Skeletal muscle tissue (tissue), 4 donors: Measurements from ENCODE around the gene ELF4. TPM values are rescaled to one million over a fixed set of nuclear protein-coding genes. Genes with fewer than 3 reads are reported as not detected.
"Not testable (repeated sequence)": the region's sequence is repeated elsewhere in the genome, so short reads cannot be mapped to it uniquely, and the experiment has no call there.

ENCODE experiments used
- H3K27ac ChIP-seq: one replicate; pipeline ENCODE4 v1.7.0; 2013; ENCODE audit warnings: mild to moderate bottlenecking, low read depth, low read length, inconsistent platforms
- H3K27me3 ChIP-seq, 3 donors: one replicate each; pipeline ENCODE4 v1.7.0; 2013; ENCODE audit warnings: low read length in 3 of 3; ENCODE audit not compliant: control insufficient read depth in 3 of 3, insufficient read depth in 3 of 3
- H3K36me3 ChIP-seq, 3 donors: one replicate each; pipeline ENCODE4 v1.7.0; 2013; ENCODE audit warnings: low read length in 3 of 3; ENCODE audit not compliant: control insufficient read depth in 3 of 3, insufficient read depth in 3 of 3
- H3K4me1 ChIP-seq, 3 donors: one replicate each; pipeline ENCODE4 v1.7.0; 2013; ENCODE audit warnings: low read length in 3 of 3, mild to moderate bottlenecking in 3 of 3; ENCODE audit not compliant: control insufficient read depth in 3 of 3, insufficient read depth in 3 of 3
- H3K4me3 ChIP-seq, 3 donors: one replicate each; pipeline ENCODE4 v1.7.0; 2013; ENCODE audit warnings: low read length in 3 of 3
- H3K9ac ChIP-seq, 3 donors: one replicate each; pipeline ENCODE4 v1.7.0; 2013; ENCODE audit warnings: low read length in 3 of 3, mild to moderate bottlenecking in 3 of 3, moderate library complexity in 2 of 3, low read depth in 1 of 3
- H3K9me3 ChIP-seq, 3 donors: one replicate each; pipeline ENCODE4 v1.7.0; 2013; ENCODE audit warnings: low read length in 3 of 3; ENCODE audit not compliant: control insufficient read depth in 3 of 3
- total RNA-seq: library from RNA; depleted of rRNA; stranded (reverse); fragments of >200 nt; gene quantifications from one replicate; pipeline ENCODE4 v1.2.3, GENCODE V29; 2014
- donor health status: Osteomylitis.

The ELF4 gene
- total RNA-seq, 1 donor from 2014 or later: 5.7 TPM

GRCh38 chrX:130115119-130115885, 5.0 kb upstream of the ELF4 start:
- H3K36me3 ChIP-seq, H3K9me3 ChIP-seq: not testable (repeated sequence)

GRCh38 chrX:130114141-130114588, 3.9 kb upstream of the ELF4 start:
- no peak overlapping the region for H3K4me3 ChIP-seq
- H3K9me3 ChIP-seq: no peaks in the 10 kb centered on the region
- peaks cover 0 to 14% (median 5%) of the 10 kb centered on the region in 3 donors for H3K4me1 ChIP-seq
- H3K27me3 ChIP-seq: peaks cover 0 to 8% (median 3%) of the 10 kb centered on the region in 3 donors
- no peak overlapping the region for H3K9ac ChIP-seq
- no peak overlapping the region for H3K27ac ChIP-seq
- H3K36me3 ChIP-seq: no peaks in the 10 kb centered on the region

More at GRCh38 chrX:130115119-130115885, 5.0 kb upstream of the ELF4 start:
- H3K9ac ChIP-seq, H3K4me3 ChIP-seq, H3K27me3 ChIP-seq, H3K4me1 ChIP-seq, H3K27ac ChIP-seq: not testable (repeated sequence)

- Histone ChIP-seq H3K9ac (peak overlapping the region in 1 of 3 donors; percentile 32), H3K4me3 (peak overlapping the region in 1 of 3 donors; percentile 22), H3K4me1 (peaks cover 0 to 8% (median 4%) of the 10 kb centered on the region in 3 donors), H3K36me3 (no peaks in the 10 kb centered on the region), H3K27me3 (peaks cover 0 to 14% (median 8%) of the 10 kb centered on the region in 3 donors), H3K9me3 (no peaks in the 10 kb centered on the region), H3K27ac (no peak overlapping the region)
These were observed 1.2 kb upstream of the ELF4 start for GRCh38 chrX:130111220-130112154.

- H3K9ac ChIP-seq: peak overlapping the region; percentile 43 to 65 (median 64)
- H3K27me3 ChIP-seq: peaks cover 0 to 16% (median 8%) of the 10 kb centered on the region in 3 donors
- peak overlapping the region; percentile 79 for H3K27ac ChIP-seq
- peak overlapping the region; percentile 51 to 60 (median 51) for H3K4me3 ChIP-seq
- no peaks in the 10 kb centered on the region for H3K36me3 ChIP-seq
- H3K9me3 ChIP-seq: no peaks in the 10 kb centered on the region
- peaks cover 0 to 14% (median 4%) of the 10 kb centered on the region in 3 donors for H3K4me1 ChIP-seq
These were observed 593 bp downstream of the ELF4 start for GRCh38 chrX:130109429-130110378.

DNA sequence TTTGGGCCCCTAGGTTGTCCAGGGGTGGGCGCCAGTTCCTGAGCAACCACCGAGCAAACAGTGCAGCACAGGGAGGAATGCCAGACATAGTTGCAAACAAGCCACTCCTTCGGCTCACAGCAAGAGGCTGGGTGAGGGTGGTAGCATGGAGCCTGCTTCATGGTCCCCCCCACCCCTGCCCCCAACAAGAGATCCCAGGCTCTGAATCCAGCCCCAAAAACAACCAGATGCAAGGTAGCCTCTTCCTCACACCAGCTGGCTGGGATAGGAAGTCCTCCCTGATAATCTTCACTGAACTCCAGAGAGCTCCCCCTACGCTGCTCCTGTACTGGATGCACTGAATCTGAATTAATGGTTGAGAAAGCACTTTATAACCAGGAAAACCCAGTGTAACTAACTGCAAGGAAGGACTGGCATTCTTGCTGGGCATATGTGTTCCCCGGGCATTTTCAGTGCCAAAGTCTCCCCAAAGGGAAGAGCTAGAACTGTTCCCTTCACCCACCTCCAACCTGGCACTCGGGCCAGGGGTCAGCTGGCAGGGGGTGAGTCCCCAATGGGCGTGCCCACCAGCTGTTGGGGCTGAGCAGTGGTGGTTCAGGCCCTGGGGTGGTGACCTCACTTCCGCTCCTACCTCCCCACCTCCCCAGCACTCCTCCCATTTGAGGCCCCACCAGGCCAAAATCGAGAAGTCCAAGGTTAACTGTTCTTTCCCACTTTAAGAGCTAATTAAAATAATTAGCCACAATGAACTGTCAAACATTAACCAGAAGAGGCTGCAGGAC, 1.5 kb downstream of the ELF4 start:
- Histone ChIP-seq H3K36me3 (no peaks in the 10 kb centered on the region), H3K4me3 (peak overlapping the region; percentile 51 to 60 (median 51)), H3K4me1 (peaks cover 0 to 14% (median 4%) of the 10 kb centered on the region in 3 donors), H3K9ac (peak overlapping the region; percentile 43 to 65 (median 64)), H3K27ac (peak overlapping the region; percentile 79), H3K9me3 (no peaks in the 10 kb centered on the region), H3K27me3 (peaks cover 0 to 13% (median 8%) of the 10 kb centered on the region in 3 donors)

DNA sequence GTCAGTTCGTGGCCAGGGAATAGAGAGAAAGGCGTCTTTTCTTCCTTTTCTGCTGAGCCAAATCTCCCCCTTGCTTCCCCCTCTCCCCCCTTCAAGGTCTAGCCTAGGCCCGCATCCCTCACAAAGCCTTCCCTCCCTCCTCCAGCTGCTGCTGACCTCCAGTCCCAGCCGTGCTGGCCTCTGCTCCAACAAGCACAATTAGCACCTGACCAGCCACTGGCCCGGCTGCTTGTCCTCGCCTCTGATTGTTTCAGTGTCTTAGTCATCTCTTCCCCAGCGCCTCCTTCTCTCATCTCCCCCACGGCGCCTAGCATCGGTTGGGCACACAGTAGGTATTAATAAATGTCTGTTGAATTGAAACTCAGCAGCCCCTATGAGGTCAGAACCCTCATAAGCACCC, 4.2 kb downstream of the ELF4 start:
- Histone ChIP-seq H3K27me3 (peaks cover 0 to 13% (median 8%) of the 10 kb centered on the region in 3 donors), H3K36me3 (no peaks in the 10 kb centered on the region), H3K27ac (peak overlapping the region; percentile 47), H3K4me1 (peaks cover 0 to 14% (median 4%) of the 10 kb centered on the region in 3 donors), H3K9me3 (no peaks in the 10 kb centered on the region), H3K9ac (no peak overlapping the region), H3K4me3 (no peak overlapping the region)

DNA sequence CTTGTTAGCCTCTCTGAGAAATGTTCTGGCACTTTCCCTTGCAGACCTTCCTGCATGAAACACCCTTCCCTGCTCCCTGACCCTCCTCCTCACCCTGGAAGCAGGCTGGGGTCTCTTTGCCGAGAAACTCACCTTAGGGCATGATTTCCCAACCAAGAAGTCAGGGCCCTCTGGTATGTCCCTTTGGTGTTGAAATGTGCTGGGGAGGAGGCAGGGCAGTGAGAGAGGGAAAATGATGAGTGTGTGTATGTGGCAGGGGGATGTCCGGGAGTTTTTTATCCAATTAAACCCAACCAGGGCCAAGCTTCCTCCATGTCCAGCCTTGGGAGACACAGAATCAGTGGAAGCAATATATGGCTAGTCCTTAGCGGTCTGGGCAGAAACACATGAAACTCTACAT, 5.1 kb downstream of the ELF4 start:
- H3K4me1 ChIP-seq: peaks cover 0 to 14% (median 4%) of the 10 kb centered on the region in 3 donors
- H3K9me3 ChIP-seq: no peaks in the 10 kb centered on the region
- no peak overlapping the region for H3K4me3 ChIP-seq
- no peak overlapping the region for H3K9ac ChIP-seq
- H3K36me3 ChIP-seq: no peaks in the 10 kb centered on the region
- H3K27ac ChIP-seq: peak overlapping the region; percentile 47
- H3K27me3 ChIP-seq: peaks cover 0 to 13% (median 8%) of the 10 kb centered on the region in 3 donors

DNA sequence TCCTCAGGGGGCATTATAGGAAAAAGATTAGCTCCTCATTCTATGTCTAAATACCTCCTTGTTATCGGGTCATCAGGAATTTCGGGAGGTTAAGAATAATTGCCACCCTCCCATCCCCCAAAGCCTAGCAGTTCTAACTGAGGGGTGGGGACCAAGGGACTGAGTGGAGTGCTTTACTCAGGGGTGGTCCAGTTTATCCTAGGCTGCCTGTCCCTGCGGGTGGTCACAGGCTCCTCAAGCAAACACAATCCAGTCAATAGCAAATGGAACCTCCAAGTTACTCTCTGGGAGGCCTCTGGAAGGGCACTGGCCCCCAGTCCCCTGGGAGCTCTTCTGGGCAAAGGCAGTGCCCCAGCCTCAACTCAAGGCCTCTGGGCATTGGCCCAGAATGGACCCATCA, 6.7 kb downstream of the ELF4 start:
- peaks cover 7 to 12% (median 8%) of the 10 kb centered on the region in 3 donors for H3K4me1 ChIP-seq
- no peaks in the 10 kb centered on the region for H3K9me3 ChIP-seq
- H3K27me3 ChIP-seq: peaks cover 0 to 4% (median under 1%) of the 10 kb centered on the region in 3 donors
- H3K9ac ChIP-seq: no peak overlapping the region
- no peaks in the 10 kb centered on the region for H3K36me3 ChIP-seq
- no peak overlapping the region for H3K4me3 ChIP-seq
- no peak overlapping the region for H3K27ac ChIP-seq
